OCI-LY7 (cell line): ENCODE results near the gene ATP5F1E. TPM values are rescaled to one million over a fixed set of nuclear protein-coding genes. Genes with fewer than 3 reads are reported as not detected.

ENCODE experiments used
- BruUV-seq: library from RNA; stranded (reverse); fragments of 400-500 nt; replicated peaks from 2 replicates; lab custom pipeline; 2021; lab: Mats Ljungman, UMichigan
- CTCF ChIA-PET: fragments of 300-600 bp; sonication (Branson Sonifier 250); formaldehyde crosslinking; loops from one replicate; lab custom pipeline; 2022; ENCODE audit warnings: antibody characterized with exemption; ENCODE audit not compliant: unreplicated experiment; lab: Charles Lee
- POLR2A ChIA-PET: fragments of 300-600 bp; sonication (Branson Sonifier 250); formaldehyde crosslinking; loops from one replicate; lab custom pipeline; 2022; ENCODE audit warnings: antibody characterized with exemption; lab: Charles Lee
- DNase-seq: peaks from one replicate; pipeline ENCODE4 v3.0.0-alpha.2; 2015; ENCODE audit warnings: low spot score
- H2AFZ ChIP-seq: fragments of 200-600 bp; sonication (generic), shearing (Covaris generic); 2 replicates; pipeline ENCODE4 v1.6.1; 2014; ENCODE audit warnings: mild to moderate bottlenecking, antibody characterized with exemption, low read length, moderate library complexity
- H3K27ac ChIP-seq: fragments of 200-600 bp; sonication (generic); 2 replicates; pipeline ENCODE4 v1.5.1; 2014; ENCODE audit warnings: mixed run types, low read depth, mild to moderate bottlenecking, moderate library complexity, low read length, inconsistent platforms; ENCODE audit not compliant: poor library complexity, severe bottlenecking
- H3K36me3 ChIP-seq: fragments of 200-600 bp; sonication (generic); 2 replicates; pipeline ENCODE4 v1.6.1; 2014; ENCODE audit warnings: mild to moderate bottlenecking, antibody characterized with exemption, low read length, moderate library complexity, mixed read lengths; ENCODE audit not compliant: insufficient read depth
- H3K4me1 ChIP-seq: fragments of 200-600 bp; sonication (generic); 2 replicates; pipeline ENCODE4 v1.5.1; 2014; ENCODE audit warnings: mild to moderate bottlenecking, low read length; ENCODE audit not compliant: insufficient read depth, poor library complexity, severe bottlenecking
- H3K4me2 ChIP-seq: fragments of 200-600 bp; sonication (generic); 2 replicates; pipeline ENCODE4 v1.6.1; 2014; ENCODE audit warnings: mild to moderate bottlenecking, low read length
- H3K4me3 ChIP-seq: fragments of 200-600 bp; sonication (generic); 2 replicates; pipeline ENCODE4 v1.5.1; 2014; ENCODE audit warnings: mild to moderate bottlenecking, low read depth, low read length; ENCODE audit not compliant: poor library complexity, severe bottlenecking
- H3K79me2 ChIP-seq: fragments of 200-600 bp; sonication (generic); 2 replicates; pipeline ENCODE4 v1.6.1; 2016; ENCODE audit warnings: low read depth, mild to moderate bottlenecking, low read length, moderate library complexity, mixed read lengths; ENCODE audit not compliant: insufficient read depth
- H3K9me2 ChIP-seq: fragments of 200-600 bp; sonication (generic); 2 replicates; pipeline ENCODE4 v1.6.1; 2016; ENCODE audit warnings: mild to moderate bottlenecking, low read length, mixed read lengths; ENCODE audit not compliant: insufficient read depth
- H3K9me3 ChIP-seq: fragments of 200-600 bp; sonication (generic); 2 replicates; pipeline ENCODE4 v1.6.1; 2014; ENCODE audit warnings: mild to moderate bottlenecking, mixed run types, low read length, mixed read lengths
- H4K20me1 ChIP-seq: fragments of 200-600 bp; sonication (generic); 2 replicates; pipeline ENCODE4 v1.6.1; 2014; ENCODE audit warnings: mild to moderate bottlenecking, antibody characterized with exemption, low read length, moderate library complexity, mixed read lengths; ENCODE audit not compliant: insufficient read depth
- EZH2phosphoT487 ChIP-seq: fragments of 200-600 bp; sonication (generic); IDR thresholded peaks from 2 replicates; pipeline ENCODE4 v1.6.1; 2018; ENCODE audit warnings: low read depth, borderline replicate concordance, mild to moderate bottlenecking, mixed run types, antibody characterized with exemption, low read length, moderate library complexity, mixed read lengths
- intact Hi-C: fragments of 100-400 bp; cut with micrococcal nuclease; formaldehyde crosslinking; loops from one replicate; pipeline ENCODE4 v1.10.0; 2022; ENCODE audit not compliant: unreplicated experiment
- total RNA-seq, 2 experiments: library from RNA; depleted of rRNA in 1 of 2; stranded (reverse); fragments of >200 nt in 1 of 2; shearing (Covaris generic) in 1 of 2; gene quantifications; 2 replicates each; pipeline ENCODE4 v1.2.3, GENCODE V29; 2014 to 2022
- TF ChIP-seq, protein P1 (sequence below): fragments of 200-600 bp; sonication (generic); conservative IDR thresholded peaks from 2 replicates; pipeline ENCODE4 v1.5.1; 2014; ENCODE audit warnings: mild to moderate bottlenecking, antibody characterized with exemption, low read length, moderate library complexity, mixed read lengths

ATP5F1E gene
- total RNA-seq, 2 experiments from 2014 or later, result 42.4 to 67.2 TPM

DNA sequence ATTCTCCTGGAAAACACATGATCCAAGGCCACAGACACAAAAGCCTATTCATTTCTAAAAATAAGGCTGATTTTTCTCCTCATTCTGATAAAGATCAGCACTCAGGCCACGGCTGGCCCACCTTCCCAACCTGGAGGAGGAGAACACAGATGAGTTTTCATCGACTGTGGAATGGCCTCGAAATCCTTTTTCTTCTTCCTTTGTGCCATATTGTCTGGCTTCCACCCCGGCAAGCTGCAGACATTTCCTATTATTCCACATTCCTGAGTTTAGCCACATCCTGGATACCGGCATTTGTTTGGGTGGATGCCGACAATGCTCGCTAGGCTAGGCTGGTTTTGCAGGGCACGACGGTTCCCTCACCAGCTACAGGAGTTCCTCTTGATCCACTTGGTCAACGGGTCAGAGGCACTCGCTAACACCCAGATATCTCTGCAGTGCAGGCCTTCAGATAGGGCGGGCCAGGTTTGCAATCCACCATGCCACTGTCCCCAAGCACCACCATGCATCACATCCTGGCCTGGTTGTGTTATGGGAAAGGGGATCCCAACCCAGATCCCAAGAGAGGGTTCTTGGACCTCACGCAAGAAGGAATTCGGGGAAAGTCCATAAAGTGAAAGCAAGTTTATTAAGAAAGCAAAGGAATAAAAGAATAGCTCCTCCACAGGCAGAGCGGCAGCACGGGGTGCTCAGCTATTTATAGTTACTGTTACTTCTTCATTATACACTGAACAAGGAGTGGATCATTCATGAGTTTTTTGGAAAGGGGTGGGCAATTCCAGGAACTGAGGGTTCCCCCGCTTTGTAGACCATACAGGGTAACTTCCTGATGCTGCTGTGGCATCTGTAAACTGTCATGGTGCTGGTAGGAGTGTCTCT, 20.9 kb downstream of the ATP5F1E start:
- Histone ChIP-seq H3K4me2 (no peak overlapping the region), H3K4me1 (peaks cover 45% of the 10 kb centered on the region), H2AFZ (no peak overlapping the region), H3K79me2 (peaks cover 2% of the 10 kb centered on the region; the same call in 1 of the 2 replicates), H3K4me3 (no peak overlapping the region), H3K9me3 (no peaks in the 10 kb centered on the region), H4K20me1 (no peaks in the 10 kb centered on the region), H3K36me3 (no peaks in the 10 kb centered on the region), H3K27ac (no peak overlapping the region), H3K9me2 (no peaks in the 10 kb centered on the region)
- ChIA-PET POLR2A (interaction anchor here (0.6 to 1.2 kb wide), 4 partner anchors 20 to 113 kb away, joined by 3 to 6 read pairs (median 3); partner anchors contain the start of gene ATP5F1E), CTCF (no interaction called here)
- TF ChIP-seq, protein P1, sequence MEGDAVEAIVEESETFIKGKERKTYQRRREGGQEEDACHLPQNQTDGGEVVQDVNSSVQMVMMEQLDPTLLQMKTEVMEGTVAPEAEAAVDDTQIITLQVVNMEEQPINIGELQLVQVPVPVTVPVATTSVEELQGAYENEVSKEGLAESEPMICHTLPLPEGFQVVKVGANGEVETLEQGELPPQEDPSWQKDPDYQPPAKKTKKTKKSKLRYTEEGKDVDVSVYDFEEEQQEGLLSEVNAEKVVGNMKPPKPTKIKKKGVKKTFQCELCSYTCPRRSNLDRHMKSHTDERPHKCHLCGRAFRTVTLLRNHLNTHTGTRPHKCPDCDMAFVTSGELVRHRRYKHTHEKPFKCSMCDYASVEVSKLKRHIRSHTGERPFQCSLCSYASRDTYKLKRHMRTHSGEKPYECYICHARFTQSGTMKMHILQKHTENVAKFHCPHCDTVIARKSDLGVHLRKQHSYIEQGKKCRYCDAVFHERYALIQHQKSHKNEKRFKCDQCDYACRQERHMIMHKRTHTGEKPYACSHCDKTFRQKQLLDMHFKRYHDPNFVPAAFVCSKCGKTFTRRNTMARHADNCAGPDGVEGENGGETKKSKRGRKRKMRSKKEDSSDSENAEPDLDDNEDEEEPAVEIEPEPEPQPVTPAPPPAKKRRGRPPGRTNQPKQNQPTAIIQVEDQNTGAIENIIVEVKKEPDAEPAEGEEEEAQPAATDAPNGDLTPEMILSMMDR, result no peak
- no peak for TF ChIP-seq EZH2phosphoT487
- intact Hi-C loops, result no loop called here
- no peak for DNase-seq
- BruUV-seq, result no TSS peak

DNA sequence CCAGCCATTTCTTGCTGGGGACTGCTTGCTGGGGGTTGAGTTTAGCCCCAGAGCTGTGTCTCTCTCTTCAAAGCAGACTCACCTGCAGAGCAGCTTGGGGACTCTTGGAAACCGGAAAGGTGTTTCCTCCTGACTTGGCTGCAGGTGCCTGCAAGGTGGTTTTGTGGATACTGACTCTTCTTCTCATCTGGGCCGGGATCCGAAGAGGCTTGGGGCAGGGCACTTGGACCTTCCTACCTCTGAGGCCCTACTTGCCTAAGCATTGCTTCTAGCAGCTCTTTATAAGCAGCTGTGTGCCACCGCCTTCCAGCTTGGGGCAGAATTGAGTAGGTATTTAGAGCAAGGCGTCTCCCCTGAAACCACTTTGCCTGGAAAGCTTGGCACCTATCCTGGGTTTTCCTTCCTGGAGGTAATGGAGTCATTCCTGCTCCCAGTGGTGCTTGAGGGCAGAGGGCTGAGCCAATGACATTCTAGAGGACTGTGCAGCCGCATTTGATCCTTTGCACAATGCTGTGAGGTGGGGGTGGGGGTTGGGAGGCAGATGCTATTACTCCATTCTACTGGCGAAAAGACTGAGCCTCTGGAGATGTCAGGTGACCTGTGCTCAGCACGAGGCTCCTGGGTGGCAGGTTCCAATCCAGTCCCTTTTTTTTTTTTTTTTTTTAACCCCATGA, 21.7 kb downstream of the ATP5F1E start:
- Histone ChIP-seq H3K9me3 (no peaks in the 10 kb centered on the region), H3K9me2 (no peaks in the 10 kb centered on the region), H3K79me2 (peaks cover 9% of the 10 kb centered on the region; the same call in 1 of the 2 replicates), H3K4me1 (peaks cover 48% of the 10 kb centered on the region), H4K20me1 (no peaks in the 10 kb centered on the region), H2AFZ (no peak overlapping the region), H3K4me2 (peak overlapping the region; percentile 30), H3K27ac (no peak overlapping the region), H3K4me3 (no peak overlapping the region), H3K36me3 (no peaks in the 10 kb centered on the region)
- CTCF ChIA-PET, result no interaction called here
- no peak for TF ChIP-seq EZH2phosphoT487
- TF ChIP-seq, protein P1, result no peak
- POLR2A ChIA-PET, result interaction anchor here (0.9 to 1.2 kb wide), 2 partner anchors 21 to 22 kb away, joined by 3 to 6 read pairs; partner anchors contain the start of gene ATP5F1E
- no TSS peak for BruUV-seq
- DNase-seq, result peak; percentile 34
- intact Hi-C loops, result no loop called here
